Trophoblast cell (in vitro differentiated cells and primary cell): ENCODE results near the gene SCAF1.
A peak's percentile ranks its signal among the peaks of the same experiment; 100 is the strongest.

Experiments
- DNase-seq, 2 donors: peaks; one replicate each; pipeline ENCODE4 v3.0.0-alpha.2; 2016
- H2AFZ ChIP-seq: 2 replicates; pipeline ENCODE4 v1.6.1; 2013; ENCODE audit warnings: low read length, moderate library complexity, mild to moderate bottlenecking; ENCODE audit not compliant: insufficient read depth, poor library complexity
- H2AK5ac ChIP-seq: 2 replicates; pipeline ENCODE4 v1.6.1; 2013; ENCODE audit warnings: mild to moderate bottlenecking, low read length
- H2BK120ac ChIP-seq: 2 replicates; pipeline ENCODE4 v1.6.1; 2013; ENCODE audit warnings: low read length, mild to moderate bottlenecking, moderate library complexity; ENCODE audit not compliant: insufficient read depth, poor library complexity
- H2BK12ac ChIP-seq: 2 replicates; pipeline ENCODE4 v1.6.1; 2013; ENCODE audit warnings: mild to moderate bottlenecking, low read length, moderate library complexity
- H2BK5ac ChIP-seq: 2 replicates; pipeline ENCODE4 v1.6.1; 2013; ENCODE audit warnings: low read length, low read depth, moderate library complexity, mild to moderate bottlenecking; ENCODE audit not compliant: poor library complexity
- H3K14ac ChIP-seq: 2 replicates; pipeline ENCODE4 v1.6.1; 2013; ENCODE audit warnings: mild to moderate bottlenecking, low read length
- H3K18ac ChIP-seq: 2 replicates; pipeline ENCODE4 v1.6.1; 2013; ENCODE audit warnings: mild to moderate bottlenecking, low read length
- H3K23ac ChIP-seq: 2 replicates; pipeline ENCODE4 v1.6.1; 2013; ENCODE audit warnings: low read length
- H3K27ac ChIP-seq: 2 replicates; pipeline ENCODE4 v1.5.1; 2013; ENCODE audit warnings: low read depth, mild to moderate bottlenecking, inconsistent platforms, low read length, moderate library complexity
- H3K27me3 ChIP-seq: 2 replicates; pipeline ENCODE4 v1.6.1; 2013; ENCODE audit warnings: inconsistent platforms, mild to moderate bottlenecking, low read length, moderate library complexity; ENCODE audit not compliant: insufficient read depth
- H3K36me3 ChIP-seq, 2 experiments: 1 replicate in 1 of 2; 2 replicates in 1 of 2; pipeline ENCODE4 v1.6.1; 2013; ENCODE audit warnings: low read length in 2 of 2, mild to moderate bottlenecking in 2 of 2, moderate library complexity in 1 of 2; ENCODE audit not compliant: insufficient read depth in 2 of 2, control insufficient read depth in 1 of 2
- H3K4ac ChIP-seq: 2 replicates; pipeline ENCODE4 v1.6.1; 2013; ENCODE audit warnings: low read depth, mild to moderate bottlenecking, low read length, moderate library complexity
- H3K4me1 ChIP-seq, 2 experiments: 1 replicate in 1 of 2; 2 replicates in 1 of 2; pipeline ENCODE4 v1.6.1; 2013; ENCODE audit warnings: low read length in 2 of 2, mild to moderate bottlenecking in 2 of 2, moderate library complexity in 1 of 2; ENCODE audit not compliant: insufficient read depth in 2 of 2, control insufficient read depth in 1 of 2
- H3K4me2 ChIP-seq: 2 replicates; pipeline ENCODE4 v1.6.1; 2013; ENCODE audit warnings: inconsistent platforms, mild to moderate bottlenecking, low read length, moderate library complexity
- H3K4me3 ChIP-seq: 2 replicates; pipeline ENCODE4 v1.5.1; 2013; ENCODE audit warnings: mild to moderate bottlenecking, low read depth, low read length, inconsistent platforms
- H3K79me1 ChIP-seq: one replicate; pipeline ENCODE4 v1.6.1; 2013; ENCODE audit warnings: low read length
- H3K79me2 ChIP-seq: 2 replicates; pipeline ENCODE4 v1.6.1; 2013; ENCODE audit warnings: low read length, mild to moderate bottlenecking; ENCODE audit not compliant: control insufficient read depth, insufficient read depth, poor library complexity
- H3K9ac ChIP-seq: 2 replicates; pipeline ENCODE4 v1.6.1; 2013; ENCODE audit warnings: mild to moderate bottlenecking, low read length
- H3K9me3 ChIP-seq: 2 replicates; pipeline ENCODE4 v1.6.1; 2013; ENCODE audit warnings: low read depth, mild to moderate bottlenecking, control low read depth, inconsistent platforms, low read length; ENCODE audit not compliant: insufficient read depth
- H4K12ac ChIP-seq: 2 replicates; pipeline ENCODE4 v1.6.1; 2013; ENCODE audit warnings: low read depth, mild to moderate bottlenecking, low read length, moderate library complexity
- H4K8ac ChIP-seq: 2 replicates; pipeline ENCODE4 v1.6.1; 2013; ENCODE audit warnings: low read depth, mild to moderate bottlenecking, low read length, moderate library complexity
- H4K91ac ChIP-seq: one replicate; pipeline ENCODE4 v1.6.1; 2013; ENCODE audit warnings: low read depth, mild to moderate bottlenecking, low read length, moderate library complexity
- WGBS: extraction: QIAGEN DNeasy Blood & Tissue Kit; methylation state at CpG from one replicate; pipeline ENCODE4 v1.1.7; 2013; ENCODE audit warnings: missing lambda C conversion rate; ENCODE audit not compliant: insufficient read length, insufficient coverage; ENCODE audit errors: extremely low coverage; 5-methylcytosine and 5-hydroxymethylcytosine counted together

The SCAF1 gene

DNA sequence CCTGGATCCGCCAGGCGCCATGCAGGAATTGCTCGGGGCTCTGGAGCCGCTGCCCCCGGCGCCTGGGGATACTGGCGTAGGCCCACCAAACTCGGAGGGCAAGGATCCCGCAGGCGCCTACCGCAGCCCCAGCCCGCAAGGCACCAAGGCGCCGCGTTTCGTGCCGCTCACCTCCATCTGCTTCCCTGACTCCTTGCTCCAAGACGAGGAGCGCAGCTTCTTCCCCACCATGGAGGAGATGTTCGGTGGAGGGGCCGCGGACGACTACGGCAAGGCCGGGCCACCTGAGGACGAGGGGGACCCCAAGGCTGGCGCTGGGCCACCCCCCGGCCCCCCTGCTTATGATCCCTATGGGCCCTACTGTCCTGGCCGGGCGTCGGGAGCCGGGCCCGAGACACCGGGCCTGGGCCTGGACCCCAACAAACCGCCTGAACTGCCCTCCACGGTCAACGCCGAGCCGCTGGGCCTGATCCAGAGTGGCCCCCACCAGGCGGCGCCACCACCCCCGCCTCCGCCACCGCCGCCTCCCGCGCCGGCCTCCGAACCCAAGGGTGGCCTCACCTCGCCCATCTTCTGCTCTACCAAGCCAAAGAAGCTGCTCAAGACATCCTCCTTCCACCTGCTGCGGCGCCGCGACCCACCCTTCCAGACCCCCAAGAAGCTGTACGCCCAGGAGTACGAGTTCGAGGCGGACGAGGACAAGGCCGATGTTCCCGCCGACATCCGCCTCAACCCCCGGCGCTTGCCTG lies 44.9 kb upstream of the SCAF1 start:
- DNase-seq = no peak
- H3K27ac ChIP-seq = no peak overlapping the region
- H4K91ac ChIP-seq = no peak overlapping the region
- H2AK5ac ChIP-seq = no peak overlapping the region
- no peak overlapping the region for H3K18ac ChIP-seq
- no peak overlapping the region for H2BK5ac ChIP-seq
- H3K27me3 ChIP-seq = no peaks in the 10 kb centered on the region
- peaks cover 72 to 74% of the 10 kb centered on the region in 2 experiments for H3K36me3 ChIP-seq
- H3K4ac ChIP-seq = peak overlapping the region; percentile 36
- no peak overlapping the region for H3K23ac ChIP-seq
- peaks cover under 1% of the 10 kb centered on the region for H3K79me2 ChIP-seq
- no CpG with 5 or more reads among the region's 65 CpGs for WGBS
- H2BK120ac ChIP-seq = no peak overlapping the region
- no peak overlapping the region for H3K4me3 ChIP-seq
- no peak overlapping the region for H2BK12ac ChIP-seq
- H4K8ac ChIP-seq = no peak overlapping the region
- H3K4me1 ChIP-seq = peaks cover 0 to 3% of the 10 kb centered on the region in 2 experiments
- H3K9ac ChIP-seq = no peak overlapping the region
- peaks cover 2% of the 10 kb centered on the region for H3K79me1 ChIP-seq
- no peak overlapping the region for H3K4me2 ChIP-seq
- no peaks in the 10 kb centered on the region for H3K9me3 ChIP-seq
- peak overlapping the region; percentile 21 for H4K12ac ChIP-seq
- no peak overlapping the region for H2AFZ ChIP-seq
- no peak overlapping the region for H3K14ac ChIP-seq

DNA sequence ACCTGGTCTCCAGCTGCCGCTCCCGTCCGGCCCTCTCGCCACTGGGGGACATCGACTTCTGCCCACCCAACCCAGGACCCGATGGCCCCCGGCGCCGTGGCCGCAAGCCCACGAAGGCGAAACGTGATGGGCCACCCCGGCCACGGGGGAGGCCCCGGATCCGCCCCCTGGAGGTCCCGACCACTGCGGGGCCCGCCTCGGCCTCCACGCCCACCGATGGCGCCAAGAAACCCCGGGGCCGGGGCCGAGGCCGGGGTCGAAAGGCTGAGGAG lies 44.4 kb upstream of the SCAF1 start:
- Histone ChIP-seq H3K4ac (peak overlapping the region; percentile 36), H3K4me2 (no peak overlapping the region), H3K9me3 (no peaks in the 10 kb centered on the region), H2AK5ac (no peak overlapping the region), H2BK120ac (no peak overlapping the region), H3K27ac (no peak overlapping the region), H3K18ac (no peak overlapping the region), H2BK5ac (no peak overlapping the region), H4K12ac (no peak overlapping the region), H3K14ac (no peak overlapping the region), H3K4me1 (peaks cover 0 to 3% of the 10 kb centered on the region in 2 experiments), H4K91ac (no peak overlapping the region), H3K23ac (no peak overlapping the region), H3K79me2 (no peaks in the 10 kb centered on the region), H2AFZ (no peak overlapping the region), H3K27me3 (no peaks in the 10 kb centered on the region), H3K36me3 (peaks cover 76 to 78% of the 10 kb centered on the region in 2 experiments), H3K9ac (no peak overlapping the region), H4K8ac (no peak overlapping the region), H2BK12ac (no peak overlapping the region), H3K4me3 (no peak overlapping the region), H3K79me1 (no peaks in the 10 kb centered on the region)
- no CpG with 5 or more reads among the region's 29 CpGs for WGBS
- no peak for DNase-seq

DNA sequence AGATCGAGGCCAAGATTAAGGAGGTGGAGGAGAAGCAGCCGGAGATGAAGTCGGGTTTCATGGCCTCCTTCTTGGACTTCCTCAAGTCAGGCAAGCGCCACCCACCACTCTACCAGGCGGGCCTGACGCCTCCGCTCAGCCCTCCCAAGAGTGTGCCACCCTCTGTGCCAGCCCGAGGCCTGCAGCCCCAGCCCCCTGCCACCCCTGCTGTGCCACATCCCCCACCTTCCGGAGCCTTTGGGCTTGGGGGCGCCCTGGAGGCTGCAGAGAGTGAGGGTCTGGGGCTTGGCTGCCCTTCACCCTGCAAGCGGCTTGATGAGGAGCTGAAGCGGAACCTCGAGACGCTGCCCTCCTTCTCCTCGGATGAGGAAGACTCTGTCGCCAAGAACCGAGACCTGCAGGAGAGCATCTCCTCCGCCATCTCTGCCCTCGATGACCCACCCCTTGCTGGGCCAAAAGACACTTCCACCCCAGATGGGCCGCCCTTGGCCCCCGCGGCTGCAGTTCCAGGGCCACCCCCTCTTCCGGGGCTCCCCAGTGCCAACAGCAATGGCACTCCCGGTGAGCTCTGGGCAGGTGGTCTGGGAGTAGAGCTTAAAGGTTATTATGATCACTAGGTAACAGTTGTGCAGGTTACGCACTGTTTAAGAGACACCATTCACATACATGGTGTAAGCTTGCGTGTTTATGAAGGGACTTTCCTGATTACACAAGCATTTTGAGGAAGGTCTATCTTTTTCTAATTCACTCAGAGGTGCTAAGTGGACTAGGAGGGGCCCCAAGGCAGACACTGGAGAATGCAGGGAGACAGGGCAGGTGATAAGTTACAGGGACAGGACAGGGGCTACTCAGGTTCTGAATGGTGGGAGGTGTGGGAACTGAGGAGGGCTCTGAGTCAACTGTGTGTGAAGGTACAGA lies 42.4 kb upstream of the SCAF1 start:
- H3K79me2 ChIP-seq = no peaks in the 10 kb centered on the region
- no peak overlapping the region for H3K27ac ChIP-seq
- H2AK5ac ChIP-seq = no peak overlapping the region
- H3K79me1 ChIP-seq = no peaks in the 10 kb centered on the region
- no peak overlapping the region for H3K14ac ChIP-seq
- WGBS = no CpG with 5 or more reads among the region's 26 CpGs
- no peak overlapping the region for H3K4me3 ChIP-seq
- no peaks in the 10 kb centered on the region for H3K27me3 ChIP-seq
- no peak overlapping the region for H4K12ac ChIP-seq
- no peak overlapping the region for H4K8ac ChIP-seq
- DNase-seq = no peak
- H3K4ac ChIP-seq = peak overlapping the region; percentile 20
- no peak overlapping the region for H3K9ac ChIP-seq
- H3K36me3 ChIP-seq = peaks cover 85 to 87% of the 10 kb centered on the region in 2 experiments
- H2BK5ac ChIP-seq = no peak overlapping the region
- H3K4me2 ChIP-seq = no peak overlapping the region
- H3K9me3 ChIP-seq = no peaks in the 10 kb centered on the region
- no peak overlapping the region for H2BK12ac ChIP-seq
- no peak overlapping the region for H2BK120ac ChIP-seq
- no peak overlapping the region for H3K18ac ChIP-seq
- H3K23ac ChIP-seq = no peak overlapping the region
- no peak overlapping the region for H4K91ac ChIP-seq
- no peaks in the 10 kb centered on the region for H3K4me1 ChIP-seq
- no peak overlapping the region for H2AFZ ChIP-seq

DNA sequence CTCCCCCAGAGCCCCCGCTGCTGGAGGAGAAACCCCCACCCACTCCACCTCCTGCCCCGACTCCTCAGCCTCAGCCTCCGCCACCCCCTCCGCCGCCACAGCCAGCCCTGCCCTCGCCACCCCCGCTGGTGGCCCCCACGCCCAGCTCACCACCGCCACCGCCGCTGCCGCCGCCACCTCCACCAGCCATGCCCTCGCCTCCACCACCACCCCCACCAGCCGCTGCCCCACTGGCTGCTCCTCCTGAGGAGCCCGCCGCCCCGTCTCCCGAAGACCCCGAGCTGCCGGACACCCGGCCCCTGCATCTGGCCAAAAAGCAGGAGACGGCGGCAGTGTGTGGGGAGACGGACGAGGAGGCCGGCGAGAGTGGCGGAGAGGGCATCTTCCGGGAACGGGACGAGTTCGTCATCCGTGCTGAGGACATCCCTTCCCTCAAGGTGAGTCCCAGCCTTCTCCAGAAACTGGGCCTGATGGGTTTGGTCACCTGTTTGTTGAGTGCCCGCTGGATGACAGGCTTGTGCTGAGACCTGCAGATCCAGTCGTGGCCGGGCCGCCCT lies 40.4 kb upstream of the SCAF1 start:
- Histone ChIP-seq H3K9ac (no peak overlapping the region), H3K9me3 (no peaks in the 10 kb centered on the region), H3K14ac (no peak overlapping the region), H3K4me3 (no peak overlapping the region), H2AFZ (no peak overlapping the region), H4K91ac (no peak overlapping the region), H3K27me3 (no peaks in the 10 kb centered on the region), H3K79me1 (no peaks in the 10 kb centered on the region), H2AK5ac (no peak overlapping the region), H4K8ac (no peak overlapping the region), H3K4me2 (no peak overlapping the region), H3K18ac (no peak overlapping the region), H3K4me1 (no peaks in the 10 kb centered on the region), H3K4ac (no peak overlapping the region), H3K27ac (no peak overlapping the region), H4K12ac (no peak overlapping the region), H2BK120ac (no peak overlapping the region), H3K79me2 (peaks cover 2% of the 10 kb centered on the region), H2BK12ac (no peak overlapping the region), H3K36me3 (peaks cover 81 to 83% of the 10 kb centered on the region in 2 experiments), H2BK5ac (no peak overlapping the region), H3K23ac (no peak overlapping the region)
- no peak for DNase-seq
- no CpG with 5 or more reads among the region's 38 CpGs for WGBS
